Measurements from ENCODE around the gene NTNG2.

Gene NTNG2

DNA sequence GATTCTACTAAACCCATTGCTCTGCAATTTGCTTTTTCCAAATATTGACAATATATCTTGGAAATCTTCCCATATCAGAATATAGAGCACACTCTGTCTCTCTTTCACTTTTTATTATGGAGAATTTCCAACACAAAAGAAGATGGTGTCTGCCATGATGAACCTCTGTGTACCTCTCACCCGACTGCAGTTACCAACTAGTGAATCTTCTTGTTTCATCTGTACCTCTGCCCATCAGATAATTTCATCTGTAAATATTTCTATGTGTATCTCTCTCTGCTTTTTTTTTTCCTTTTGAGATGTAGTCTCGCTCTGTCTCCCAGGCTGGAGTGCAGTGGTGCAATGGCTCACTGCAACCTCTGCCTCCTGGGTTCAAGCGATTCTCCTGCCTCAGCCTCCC is 62.8 kb downstream of the NTNG2 start:
- Histone ChIP-seq H3K9ac (ENCODE audit: low read depth, low read length) (no peak overlapping the region), H3K27me3 (ENCODE audit: control insufficient read depth, insufficient read depth, low read length) (no peaks in the 10 kb centered on the region), H3K27ac (ENCODE audit: low read depth, low read length) (no peak overlapping the region), H3K9me3 (ENCODE audit: control insufficient read depth, insufficient read depth, low read length) (no peaks in the 10 kb centered on the region), H3K36me3 (ENCODE audit: control insufficient read depth, insufficient read depth, low read length) (no peaks in the 10 kb centered on the region), H3K4me3 (ENCODE audit: low read depth, low read length) (no peak overlapping the region), H3K4me1 (ENCODE audit: control insufficient read depth, insufficient read depth, low read length) (no peaks in the 10 kb centered on the region)

DNA sequence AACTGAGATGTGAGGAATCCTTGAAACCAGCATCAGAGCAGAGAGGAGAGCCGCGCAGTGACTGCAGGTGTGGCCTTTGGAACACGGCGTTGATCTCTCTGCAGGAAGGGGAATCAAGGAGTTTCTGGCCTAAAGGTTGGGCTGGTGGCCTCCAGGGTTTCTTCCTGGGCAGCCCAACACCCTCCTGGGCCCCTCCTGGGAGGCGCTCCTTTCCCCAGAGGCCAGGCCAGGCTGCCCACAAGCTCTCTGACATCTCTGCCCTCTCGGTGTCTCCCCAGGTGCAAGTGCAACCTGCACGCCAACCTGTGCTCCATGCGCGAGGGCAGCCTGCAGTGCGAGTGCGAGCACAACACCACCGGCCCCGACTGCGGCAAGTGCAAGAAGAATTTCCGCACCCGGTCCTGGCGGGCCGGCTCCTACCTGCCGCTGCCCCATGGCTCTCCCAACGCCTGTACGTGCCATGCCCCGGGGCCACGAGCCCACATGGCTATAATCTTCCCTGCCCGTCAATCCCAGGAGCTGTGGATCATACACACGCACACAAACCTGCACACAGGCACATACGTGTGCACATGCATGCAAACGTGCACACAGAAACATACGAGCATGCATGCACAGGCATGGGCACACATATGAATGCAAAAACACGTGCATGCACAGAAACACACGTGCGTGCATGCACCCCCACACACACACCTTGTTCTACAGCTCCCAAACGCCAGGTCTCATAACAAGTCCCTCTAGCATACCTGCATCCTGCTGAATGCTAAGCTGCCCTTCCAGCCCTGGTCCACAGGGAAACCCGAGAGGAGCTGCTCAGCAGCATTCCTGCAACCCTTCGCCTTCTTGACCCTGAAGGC is 64.9 kb downstream of the NTNG2 start:
- Histone ChIP-seq H3K9ac (ENCODE audit: low read depth, low read length) (no peak overlapping the region), H3K36me3 (ENCODE audit: control insufficient read depth, insufficient read depth, low read length) (no peaks in the 10 kb centered on the region), H3K4me1 (ENCODE audit: control insufficient read depth, insufficient read depth, low read length) (no peaks in the 10 kb centered on the region), H3K9me3 (ENCODE audit: control insufficient read depth, insufficient read depth, low read length) (no peaks in the 10 kb centered on the region), H3K27ac (ENCODE audit: low read depth, low read length) (no peak overlapping the region), H3K4me3 (ENCODE audit: low read depth, low read length) (no peak overlapping the region), H3K27me3 (ENCODE audit: control insufficient read depth, insufficient read depth, low read length) (no peaks in the 10 kb centered on the region)

DNA sequence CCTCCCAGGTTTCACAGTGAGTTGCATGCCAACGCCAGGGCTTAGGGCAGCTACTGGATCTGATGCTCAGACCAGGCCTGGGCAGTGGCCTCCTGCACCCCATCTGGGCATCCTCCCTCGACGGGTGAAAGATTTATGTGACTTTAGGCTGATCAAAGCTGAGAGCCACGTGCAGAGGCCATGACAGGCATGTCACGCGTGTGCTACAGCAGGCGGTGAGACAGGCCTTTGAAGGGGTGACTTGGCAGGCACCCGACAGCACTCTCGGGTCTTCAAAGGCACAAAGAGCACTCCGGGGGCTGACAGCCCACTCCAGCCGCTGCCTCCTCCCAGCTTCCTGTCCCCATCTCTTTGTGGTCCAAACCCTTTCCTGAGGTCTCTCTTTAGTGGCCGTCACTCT is 66.2 kb downstream of the NTNG2 start:
- H3K36me3 ChIP-seq (ENCODE audit: control insufficient read depth, insufficient read depth, low read length): no peaks in the 10 kb centered on the region
- H3K27me3 ChIP-seq (ENCODE audit: control insufficient read depth, insufficient read depth, low read length): no peaks in the 10 kb centered on the region
- no peak overlapping the region for H3K27ac ChIP-seq (ENCODE audit: low read depth, low read length)
- H3K4me3 ChIP-seq (ENCODE audit: low read depth, low read length): no peak overlapping the region
- no peaks in the 10 kb centered on the region for H3K9me3 ChIP-seq (ENCODE audit: control insufficient read depth, insufficient read depth, low read length)
- no peak overlapping the region for H3K9ac ChIP-seq (ENCODE audit: low read depth, low read length)
- no peaks in the 10 kb centered on the region for H3K4me1 ChIP-seq (ENCODE audit: control insufficient read depth, insufficient read depth, low read length)

DNA sequence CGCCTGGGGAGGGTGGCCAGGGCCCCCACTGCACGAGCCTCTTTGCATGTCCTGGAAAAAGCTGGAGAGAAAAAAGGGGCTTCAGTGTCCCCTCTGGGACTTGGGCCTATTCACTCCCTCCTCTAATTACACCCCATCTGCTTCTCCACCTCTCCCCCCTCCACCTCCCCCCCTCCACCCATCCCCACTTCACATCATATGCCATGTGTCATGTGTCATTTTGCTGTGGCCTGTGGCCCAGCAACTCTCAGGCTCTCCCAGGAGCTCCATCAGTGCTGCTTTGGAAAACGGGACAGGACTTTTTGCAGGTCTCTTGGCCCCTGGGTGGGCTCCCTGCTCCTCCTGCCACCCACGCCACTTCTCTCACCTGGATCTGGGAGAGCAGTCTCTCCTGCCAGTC is 68.7 kb downstream of the NTNG2 start:
- Histone ChIP-seq H3K9me3 (ENCODE audit: control insufficient read depth, insufficient read depth, low read length) (no peaks in the 10 kb centered on the region), H3K4me1 (ENCODE audit: control insufficient read depth, insufficient read depth, low read length) (no peaks in the 10 kb centered on the region), H3K9ac (ENCODE audit: low read depth, low read length) (no peak overlapping the region), H3K36me3 (ENCODE audit: control insufficient read depth, insufficient read depth, low read length) (no peaks in the 10 kb centered on the region), H3K27ac (ENCODE audit: low read depth, low read length) (no peak overlapping the region), H3K4me3 (ENCODE audit: low read depth, low read length) (no peak overlapping the region), H3K27me3 (ENCODE audit: control insufficient read depth, insufficient read depth, low read length) (no peaks in the 10 kb centered on the region)

DNA sequence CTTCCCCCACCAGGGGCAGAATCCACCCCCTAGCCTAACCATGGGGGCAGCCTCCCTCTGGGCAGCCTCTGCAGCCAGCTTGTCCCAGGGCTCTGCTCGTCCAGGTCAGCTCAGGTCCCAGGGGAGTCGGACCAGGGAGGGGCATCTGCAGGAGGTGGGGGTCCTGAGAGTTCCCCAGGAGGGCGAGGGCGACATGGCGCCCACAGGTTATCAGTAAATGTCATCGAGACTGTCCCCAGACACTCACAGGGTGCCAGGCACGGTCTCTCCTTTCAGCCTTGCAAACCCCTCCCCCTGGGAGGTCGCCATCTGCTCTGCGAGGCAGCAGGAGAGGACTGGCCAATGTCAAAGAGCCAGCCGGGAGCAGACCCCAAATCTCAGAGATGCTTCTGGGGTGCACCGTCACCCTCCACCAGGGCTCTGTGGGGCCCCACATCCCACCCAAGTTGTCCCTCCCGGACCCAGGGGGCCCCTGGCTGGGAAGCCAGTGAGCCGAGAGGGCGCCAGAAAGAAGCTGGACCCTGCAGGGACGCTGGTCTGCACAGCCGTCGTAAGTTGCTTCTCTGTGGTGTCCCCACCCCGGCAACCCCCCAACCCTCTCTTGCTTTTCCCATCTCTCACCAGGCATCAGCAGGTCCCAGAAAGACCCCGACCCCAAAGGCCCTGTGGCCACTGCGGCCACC is 69.3 kb downstream of the NTNG2 start:
- H3K4me1 ChIP-seq (ENCODE audit: control insufficient read depth, insufficient read depth, low read length): no peaks in the 10 kb centered on the region
- no peaks in the 10 kb centered on the region for H3K9me3 ChIP-seq (ENCODE audit: control insufficient read depth, insufficient read depth, low read length)
- no peak overlapping the region for H3K9ac ChIP-seq (ENCODE audit: low read depth, low read length)
- H3K27ac ChIP-seq (ENCODE audit: low read depth, low read length): no peak overlapping the region
- H3K27me3 ChIP-seq (ENCODE audit: control insufficient read depth, insufficient read depth, low read length): no peaks in the 10 kb centered on the region
- H3K4me3 ChIP-seq (ENCODE audit: low read depth, low read length): no peak overlapping the region
- no peaks in the 10 kb centered on the region for H3K36me3 ChIP-seq (ENCODE audit: control insufficient read depth, insufficient read depth, low read length)

DNA sequence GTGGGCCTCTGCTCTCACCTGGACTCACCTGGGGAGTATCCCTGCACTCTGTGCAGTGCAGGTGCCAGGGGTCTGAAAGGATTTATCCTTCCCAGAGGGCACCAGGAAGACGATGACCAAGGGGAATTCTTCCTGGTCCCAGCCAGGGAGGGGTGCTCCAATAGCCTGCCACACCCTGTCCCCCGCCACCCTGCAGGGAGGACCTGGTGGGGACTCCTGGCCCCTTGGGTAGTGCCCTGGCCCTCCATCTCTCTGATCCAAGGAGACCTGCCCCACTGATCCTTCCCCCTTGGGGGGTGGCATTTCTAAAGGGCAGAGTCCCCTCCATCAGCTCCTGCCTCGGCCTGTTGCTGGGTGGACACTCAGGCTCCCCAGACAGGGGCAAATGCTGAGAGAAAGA is 70.7 kb downstream of the NTNG2 start:
- Histone ChIP-seq H3K9me3 (ENCODE audit: control insufficient read depth, insufficient read depth, low read length) (no peaks in the 10 kb centered on the region), H3K4me3 (ENCODE audit: low read depth, low read length) (no peak overlapping the region), H3K4me1 (ENCODE audit: control insufficient read depth, insufficient read depth, low read length) (no peaks in the 10 kb centered on the region), H3K27me3 (ENCODE audit: control insufficient read depth, insufficient read depth, low read length) (no peaks in the 10 kb centered on the region), H3K27ac (ENCODE audit: low read depth, low read length) (no peak overlapping the region), H3K36me3 (ENCODE audit: control insufficient read depth, insufficient read depth, low read length) (no peaks in the 10 kb centered on the region), H3K9ac (ENCODE audit: low read depth, low read length) (no peak overlapping the region)

DNA sequence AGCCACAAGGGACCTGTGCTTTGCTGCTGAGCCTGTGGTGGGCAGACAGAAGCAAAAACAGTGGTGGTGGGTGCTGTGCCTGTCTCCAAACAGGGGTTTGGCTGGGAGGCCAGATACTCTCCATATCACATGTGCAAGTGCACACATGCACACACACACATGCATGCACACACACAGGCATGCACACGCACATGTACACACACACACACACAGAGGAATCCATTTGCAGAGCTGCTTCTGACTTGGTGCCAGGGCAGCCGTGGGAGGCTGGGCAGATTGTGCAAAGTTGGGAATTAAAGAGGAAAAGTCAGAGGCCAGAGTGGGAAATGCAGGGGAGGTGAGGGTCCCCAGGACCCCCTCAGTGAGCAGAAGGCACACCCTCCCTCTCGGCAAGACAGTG is 71.3 kb downstream of the NTNG2 start:
- no peak overlapping the region for H3K4me3 ChIP-seq (ENCODE audit: low read depth, low read length)
- no peaks in the 10 kb centered on the region for H3K4me1 ChIP-seq (ENCODE audit: control insufficient read depth, insufficient read depth, low read length)
- no peaks in the 10 kb centered on the region for H3K36me3 ChIP-seq (ENCODE audit: control insufficient read depth, insufficient read depth, low read length)
- no peaks in the 10 kb centered on the region for H3K9me3 ChIP-seq (ENCODE audit: control insufficient read depth, insufficient read depth, low read length)
- no peak overlapping the region for H3K9ac ChIP-seq (ENCODE audit: low read depth, low read length)
- no peak overlapping the region for H3K27ac ChIP-seq (ENCODE audit: low read depth, low read length)
- no peaks in the 10 kb centered on the region for H3K27me3 ChIP-seq (ENCODE audit: control insufficient read depth, insufficient read depth, low read length)

GRCh38 chr9:132234535-132234934 is 72.7 kb downstream of the NTNG2 start:
- Histone ChIP-seq H3K27me3 (ENCODE audit: control insufficient read depth, insufficient read depth, low read length) (no peaks in the 10 kb centered on the region), H3K36me3 (ENCODE audit: control insufficient read depth, insufficient read depth, low read length) (no peaks in the 10 kb centered on the region), H3K9me3 (ENCODE audit: control insufficient read depth, insufficient read depth, low read length) (no peaks in the 10 kb centered on the region), H3K4me3 (ENCODE audit: low read depth, low read length) (no peak overlapping the region), H3K27ac (ENCODE audit: low read depth, low read length) (no peak overlapping the region), H3K4me1 (ENCODE audit: control insufficient read depth, insufficient read depth, low read length) (no peaks in the 10 kb centered on the region), H3K9ac (ENCODE audit: low read depth, low read length) (no peak overlapping the region)

DNA sequence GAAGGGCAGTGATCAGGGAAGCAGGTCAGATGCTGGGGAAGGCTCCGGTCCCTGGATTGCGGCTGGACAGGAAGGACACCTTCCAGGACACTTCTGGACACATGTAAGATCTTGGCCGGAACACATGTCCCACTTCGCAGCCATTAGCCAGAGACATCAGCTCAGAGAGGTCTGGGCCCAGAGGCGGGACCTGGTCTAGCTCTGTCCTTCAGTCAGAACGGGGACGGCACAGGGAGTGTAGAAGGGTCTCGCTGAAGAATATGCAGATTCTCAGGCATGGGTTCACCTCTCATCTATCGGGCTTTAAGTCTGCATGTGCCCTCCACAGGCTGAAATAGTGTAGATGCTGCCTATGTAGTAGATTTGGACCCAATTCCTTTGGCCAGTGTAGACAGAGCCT is 73.3 kb downstream of the NTNG2 start:
- Histone ChIP-seq H3K9me3 (ENCODE audit: control insufficient read depth, insufficient read depth, low read length) (no peaks in the 10 kb centered on the region), H3K36me3 (ENCODE audit: control insufficient read depth, insufficient read depth, low read length) (no peaks in the 10 kb centered on the region)

GRCh38 chr9:132235894-132236661 is 74.2 kb downstream of the NTNG2 start:
- no peak overlapping the region for H3K9ac ChIP-seq (ENCODE audit: low read depth, low read length)
- 0 out of 2 replicates have a peak, but pooled peaks cover 10% of the 10 kb centered on the region for H3K27me3 ChIP-seq (ENCODE audit: control insufficient read depth, insufficient read depth, low read length)
- H3K36me3 ChIP-seq (ENCODE audit: control insufficient read depth, insufficient read depth, low read length): no peaks in the 10 kb centered on the region
- no peak overlapping the region for H3K27ac ChIP-seq (ENCODE audit: low read depth, low read length)
- no peaks in the 10 kb centered on the region for H3K9me3 ChIP-seq (ENCODE audit: control insufficient read depth, insufficient read depth, low read length)
- H3K4me1 ChIP-seq (ENCODE audit: control insufficient read depth, insufficient read depth, low read length): no peaks in the 10 kb centered on the region
- H3K4me3 ChIP-seq (ENCODE audit: low read depth, low read length): no peak overlapping the region

More for the DNA sequence above, 73.3 kb downstream of the NTNG2 start:
- Histone ChIP-seq H3K27ac (ENCODE audit: low read depth, low read length) (no peak overlapping the region), H3K4me3 (ENCODE audit: low read depth, low read length) (no peak overlapping the region), H3K9ac (ENCODE audit: low read depth, low read length) (no peak overlapping the region), H3K27me3 (ENCODE audit: control insufficient read depth, insufficient read depth, low read length) (0 out of 2 replicates have a peak, but pooled peaks cover 4% of the 10 kb centered on the region), H3K4me1 (ENCODE audit: control insufficient read depth, insufficient read depth, low read length) (no peaks in the 10 kb centered on the region)
